K562 (cell line): ENCODE measurements around the gene POLD2. TPM values are rescaled to one million over a fixed set of nuclear protein-coding genes. Genes with fewer than 3 reads are reported as not detected.

Experiments used
- ARID2 ChIP-seq: fragments of 450-650 bp; IDR thresholded peaks from 2 replicates; pipeline ENCODE4 v1.6.1; 2017; ENCODE audit warnings: antibody characterized with exemption, mild to moderate bottlenecking
- ATF2 ChIP-seq: sonication (generic); formaldehyde crosslinking; IDR thresholded peaks from 2 replicates; pipeline ENCODE4 v1.8.1; 2022; ENCODE audit warnings: missing genetic modification reagents
- CSDE1 ChIP-seq, 2 experiments: fragments of 450-650 bp; IDR thresholded peaks; 2 replicates each; pipeline ENCODE4 v1.6.1; 2016; ENCODE audit warnings: mild to moderate bottlenecking in 1 of 2
- EZH2 ChIP-seq: IDR thresholded peaks from 2 replicates; pipeline ENCODE4 v1.6.1; 2012; ENCODE audit warnings: low read depth, mild to moderate bottlenecking, inconsistent platforms, low read length, borderline replicate concordance
- MEF2A ChIP-seq: IDR thresholded peaks from 2 replicates; pipeline ENCODE4 v1.6.1; 2011; ENCODE audit warnings: low read depth, mild to moderate bottlenecking, low read length, moderate library complexity; ENCODE audit not compliant: control insufficient read depth
- NFATC3 ChIP-seq: fragments of 450-650 bp; IDR thresholded peaks from 2 replicates; pipeline ENCODE4 v1.6.1; 2017; ENCODE audit warnings: mild to moderate bottlenecking
- POLR2B ChIP-seq: fragments of 450-650 bp; IDR thresholded peaks from 2 replicates; pipeline ENCODE4 v1.6.1; 2018; ENCODE audit warnings: low read depth; ENCODE audit not compliant: partially characterized antibody
- RFX7 ChIP-seq: fragments of 250-450 bp; sonication (Bioruptor Pico); IDR thresholded peaks from 2 replicates; pipeline ENCODE4 v1.5.1; 2021; ENCODE audit warnings: mild to moderate bottlenecking
- SMAD1 ChIP-seq: fragments of 150-350 bp; IDR thresholded peaks from 2 replicates; pipeline ENCODE4 v1.6.1; 2014; ENCODE audit warnings: low read length, low read depth; ENCODE audit not compliant: partially characterized antibody
- TAL1 ChIP-seq: fragments of 450-650 bp; IDR thresholded peaks from 2 replicates; pipeline ENCODE4 v1.6.1; 2016; ENCODE audit warnings: mild to moderate bottlenecking
- TCF15 ChIP-seq: fragments of 250-450 bp; sonication (Bioruptor Pico); IDR thresholded peaks from 2 replicates; pipeline ENCODE4 v1.8.0; 2022; ENCODE audit warnings: moderate library complexity, mild to moderate bottlenecking, inconsistent platforms
- ZNF561 ChIP-seq: fragments of 450-650 bp; formaldehyde crosslinking; conservative IDR thresholded peaks from 2 replicates; pipeline ENCODE4 v1.4.0; 2020; ENCODE audit warnings: mild to moderate bottlenecking, moderate library complexity
- polyA plus RNA-seq, 8 experiments: library from polyadenylated mRNA; depleted of rRNA in 4 of 8; stranded (reverse) in 5 of 8; unstranded in 3 of 8; fragments of >200 nt; fragmentation: Nextera tagmentation in 2 of 8; fragmentation: Illumina TruSeq in 1 of 8; extraction: Ambion mirVana in 2 of 8; extraction: Trizol in 1 of 8; gene quantifications; 2 replicates each; pipeline versions ENCODE4 v1.2.1 to v1.2.3, GENCODE V29; 2011 to 2014; ENCODE audit warnings: inconsistent platforms in 1 of 8, missing spikeins in 1 of 8
- total RNA-seq, 7 experiments: library from RNA; depleted of rRNA in 6 of 7; stranded (reverse); fragments of >200 nt in 6 of 7; fragmentation: Illumina TruSeq in 2 of 7; extraction: Trizol in 2 of 7; gene quantifications; 2 replicates each; pipeline versions ENCODE4 v1.2.1 to v1.2.3, GENCODE V29; 2011 to 2021; ENCODE audit warnings: low replicate concordance in 1 of 7
- TF ChIP-seq, protein P1 (sequence below): fragments of 450-650 bp; IDR thresholded peaks from 2 replicates; pipeline ENCODE4 v1.6.1; 2016; ENCODE audit warnings: low read depth

The POLD2 gene
- total and polyA plus RNA-seq, 9 of the 15 experiments (the other 6 are each of a cell fraction or from before 2014, with no cell fraction given), result 29.7 to 259 (median 225) TPM

- TF ChIP-seq, protein P1, sequence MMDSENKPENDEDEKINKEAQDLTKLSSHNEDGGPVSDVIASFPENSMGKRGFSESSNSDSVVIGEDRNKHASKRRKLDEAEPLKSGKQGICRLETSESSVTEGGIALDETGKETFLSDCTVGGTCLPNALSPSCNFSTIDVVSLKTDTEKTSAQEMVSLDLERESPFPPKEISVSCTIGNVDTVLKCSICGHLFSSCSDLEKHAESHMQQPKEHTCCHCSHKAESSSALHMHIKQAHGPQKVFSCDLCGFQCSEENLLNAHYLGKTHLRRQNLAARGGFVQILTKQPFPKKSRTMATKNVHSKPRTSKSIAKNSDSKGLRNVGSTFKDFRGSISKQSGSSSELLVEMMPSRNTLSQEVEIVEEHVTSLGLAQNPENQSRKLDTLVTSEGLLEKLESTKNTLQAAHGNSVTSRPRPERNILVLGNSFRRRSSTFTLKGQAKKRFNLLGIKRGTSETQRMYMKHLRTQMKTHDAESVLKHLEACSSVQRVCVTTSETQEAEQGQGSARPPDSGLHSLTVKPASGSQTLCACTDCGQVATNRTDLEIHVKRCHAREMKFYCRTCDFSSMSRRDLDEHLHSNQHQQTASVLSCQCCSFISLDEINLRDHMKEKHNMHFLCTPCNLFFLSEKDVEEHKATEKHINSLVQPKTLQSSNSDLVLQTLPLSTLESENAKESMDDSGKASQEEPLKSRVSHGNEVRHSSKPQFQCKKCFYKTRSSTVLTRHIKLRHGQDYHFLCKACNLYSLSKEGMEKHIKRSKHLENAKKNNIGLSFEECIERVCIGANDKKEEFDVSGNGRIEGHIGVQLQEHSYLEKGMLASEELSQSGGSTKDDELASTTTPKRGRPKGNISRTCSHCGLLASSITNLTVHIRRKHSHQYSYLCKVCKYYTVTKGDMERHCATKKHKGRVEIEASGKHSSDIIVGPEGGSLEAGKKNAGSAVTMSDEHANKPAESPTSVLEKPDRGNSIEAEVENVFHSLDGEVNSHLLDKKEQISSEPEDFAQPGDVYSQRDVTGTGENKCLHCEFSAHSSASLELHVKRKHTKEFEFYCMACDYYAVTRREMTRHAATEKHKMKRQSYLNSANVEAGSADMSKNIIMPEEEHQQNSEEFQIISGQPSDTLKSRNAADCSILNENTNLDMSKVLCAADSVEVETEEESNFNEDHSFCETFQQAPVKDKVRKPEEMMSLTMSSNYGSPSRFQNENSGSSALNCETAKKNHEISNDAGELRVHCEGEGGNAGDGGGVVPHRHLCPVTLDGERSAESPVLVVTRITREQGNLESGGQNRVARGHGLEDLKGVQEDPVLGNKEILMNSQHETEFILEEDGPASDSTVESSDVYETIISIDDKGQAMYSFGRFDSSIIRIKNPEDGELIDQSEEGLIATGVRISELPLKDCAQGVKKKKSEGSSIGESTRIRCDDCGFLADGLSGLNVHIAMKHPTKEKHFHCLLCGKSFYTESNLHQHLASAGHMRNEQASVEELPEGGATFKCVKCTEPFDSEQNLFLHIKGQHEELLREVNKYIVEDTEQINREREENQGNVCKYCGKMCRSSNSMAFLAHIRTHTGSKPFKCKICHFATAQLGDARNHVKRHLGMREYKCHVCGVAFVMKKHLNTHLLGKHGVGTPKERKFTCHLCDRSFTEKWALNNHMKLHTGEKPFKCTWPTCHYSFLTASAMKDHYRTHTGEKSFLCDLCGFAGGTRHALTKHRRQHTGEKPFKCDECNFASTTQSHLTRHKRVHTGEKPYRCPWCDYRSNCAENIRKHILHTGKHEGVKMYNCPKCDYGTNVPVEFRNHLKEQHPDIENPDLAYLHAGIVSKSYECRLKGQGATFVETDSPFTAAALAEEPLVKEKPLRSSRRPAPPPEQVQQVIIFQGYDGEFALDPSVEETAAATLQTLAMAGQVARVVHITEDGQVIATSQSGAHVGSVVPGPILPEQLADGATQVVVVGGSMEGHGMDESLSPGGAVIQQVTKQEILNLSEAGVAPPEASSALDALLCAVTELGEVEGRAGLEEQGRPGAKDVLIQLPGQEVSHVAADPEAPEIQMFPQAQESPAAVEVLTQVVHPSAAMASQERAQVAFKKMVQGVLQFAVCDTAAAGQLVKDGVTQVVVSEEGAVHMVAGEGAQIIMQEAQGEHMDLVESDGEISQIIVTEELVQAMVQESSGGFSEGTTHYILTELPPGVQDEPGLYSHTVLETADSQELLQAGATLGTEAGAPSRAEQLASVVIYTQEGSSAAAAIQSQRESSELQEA, result no peak
- TF ChIP-seq MEF2A (no peak; the same call in 1 of the 2 replicates), NFATC3 (no peak), ARID2 (no peak), TAL1 (peak; percentile 98), CSDE1 (IDR thresholded peaks at IDR 0.05) (no peak), SMAD1 (peak; percentile 62), ATF2 (no peak), RFX7 (no peak), TCF15 (no peak), EZH2 (no peak; the same call in 1 of the 2 replicates), ZNF561 (CRISPR knock-in tag) (no peak), POLR2B (no peak)
Measured at GRCh38 chr7:44081266-44081748, 42.0 kb downstream of the POLD2 start (continued).
